GM21528 (cell line): ENCODE measurements around the gene ACTBL2.
"Not testable (repeated sequence)": the region's sequence is repeated elsewhere in the genome, so short reads cannot be mapped to it uniquely, and the experiment has no call there.

ENCODE experiments used
- ATAC-seq: cut with Tn5 transposase; IDR thresholded peaks from one replicate; pipeline ENCODE4 v1.9.1; 2021; ENCODE audit warnings: mild to moderate bottlenecking, moderate library complexity; ENCODE audit not compliant: unreplicated experiment, low FRiP score

Gene ACTBL2

GRCh38 chr5:57482671-57483106 lies at the start of gene ACTBL2:
TSS of gene ACTBL2 (minus strand) at chr5:57482811. CDS start at chr5:57482707, 104 bp downstream.
- no peak for ATAC-seq

GRCh38 chr5:57531333-57531732 lies 48.7 kb upstream of the ACTBL2 start:
- no peak for ATAC-seq

DNA sequence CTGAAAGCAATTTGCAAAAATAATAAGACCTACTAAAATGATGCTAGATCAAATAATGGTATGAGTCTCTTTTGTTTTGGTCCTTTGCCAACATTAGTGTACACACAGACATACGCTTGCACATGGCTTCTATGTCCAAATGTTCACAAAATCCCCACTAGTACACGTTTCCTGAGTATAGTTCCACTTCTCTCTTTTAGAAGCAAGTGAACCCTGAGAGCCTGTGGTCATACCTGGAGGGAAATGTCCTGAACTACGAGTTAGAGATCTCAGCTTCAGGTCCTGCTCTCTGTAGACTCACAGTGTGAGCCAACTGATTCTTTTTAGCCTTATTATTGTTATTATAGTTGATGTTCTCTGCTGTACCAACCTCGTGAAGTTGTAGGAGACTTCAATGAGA lies 47.3 kb upstream of the ACTBL2 start:
- ATAC-seq: no peak

DNA sequence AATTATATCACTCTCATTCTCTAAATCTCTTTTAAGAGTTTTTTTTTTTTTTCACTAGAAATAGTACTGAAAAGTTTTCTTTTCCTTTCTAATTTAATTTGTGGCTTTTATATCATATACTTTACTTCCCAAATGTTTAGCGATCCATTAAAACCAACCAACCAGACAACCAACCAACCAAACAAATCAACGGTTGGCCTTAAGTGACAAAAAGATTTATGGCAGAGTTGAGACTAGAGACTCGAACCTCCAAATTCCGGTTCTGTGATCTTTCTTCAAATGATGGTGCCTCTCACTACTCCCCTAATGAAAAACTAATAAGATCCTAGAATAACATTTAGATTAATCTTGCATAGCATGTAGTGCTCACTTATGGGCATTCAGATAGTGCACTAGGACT lies 45.3 kb upstream of the ACTBL2 start:
- no peak for ATAC-seq

DNA sequence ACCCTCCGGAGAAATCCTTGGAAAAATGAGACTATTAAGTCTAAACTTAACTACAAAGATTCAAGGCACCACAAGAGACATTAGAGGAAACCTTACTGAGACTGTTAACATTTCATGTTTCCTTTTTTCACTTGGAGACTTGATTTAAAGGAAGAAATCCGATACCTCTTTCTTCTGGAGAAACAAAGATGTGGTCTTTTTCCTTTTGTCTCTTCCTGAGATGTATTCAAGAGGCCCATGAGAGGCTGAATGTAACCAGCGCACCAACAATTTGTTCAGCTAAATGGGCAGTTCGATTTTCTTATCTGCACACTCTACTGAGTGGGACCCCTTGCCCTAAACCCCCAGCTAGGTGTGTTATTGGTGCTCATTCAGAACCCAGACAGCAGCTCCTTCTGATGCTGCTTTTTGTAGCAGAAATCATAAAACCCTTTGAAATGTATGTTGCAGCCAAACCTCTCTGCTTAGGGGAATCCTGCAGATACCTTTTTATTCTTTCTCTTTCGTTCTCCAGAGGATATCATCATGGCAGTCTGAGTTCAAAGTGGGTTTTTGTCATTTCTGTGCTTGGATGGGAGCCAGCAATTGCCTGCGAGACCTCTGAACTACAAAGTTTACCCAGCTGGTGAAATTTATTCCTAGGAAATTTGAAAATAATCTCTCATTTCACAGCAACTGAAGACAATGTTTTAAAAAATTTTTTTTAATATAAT lies 41.9 kb upstream of the ACTBL2 start:
- no peak for ATAC-seq

- ATAC-seq: not testable (repeated sequence)
Observed at GRCh38 chr5:57522477-57522876, 39.9 kb upstream of the ACTBL2 start.

DNA sequence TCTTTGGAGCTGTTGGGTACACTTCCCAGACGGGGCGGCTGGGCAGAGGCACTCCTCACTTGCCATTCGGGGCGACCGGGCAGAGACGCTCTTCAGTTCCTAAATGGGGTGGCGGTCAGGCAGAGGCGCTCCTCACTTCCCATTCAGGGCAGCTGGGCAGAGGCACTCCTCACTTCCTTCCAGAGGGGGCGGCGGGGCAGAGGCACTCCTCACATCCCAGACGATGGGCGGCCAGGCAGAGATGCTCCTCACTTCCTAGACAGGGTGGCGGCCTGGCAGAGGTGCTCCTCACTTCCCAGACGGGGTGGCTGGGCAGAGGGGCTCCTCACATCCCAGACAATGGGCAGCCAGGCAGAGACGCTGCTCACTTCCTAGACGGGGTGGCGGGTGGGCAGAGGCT lies 35.8 kb upstream of the ACTBL2 start:
- ATAC-seq: not testable (repeated sequence)

- ATAC-seq: no peak
Observed at GRCh38 chr5:57517250-57517649, 34.6 kb upstream of the ACTBL2 start.

DNA sequence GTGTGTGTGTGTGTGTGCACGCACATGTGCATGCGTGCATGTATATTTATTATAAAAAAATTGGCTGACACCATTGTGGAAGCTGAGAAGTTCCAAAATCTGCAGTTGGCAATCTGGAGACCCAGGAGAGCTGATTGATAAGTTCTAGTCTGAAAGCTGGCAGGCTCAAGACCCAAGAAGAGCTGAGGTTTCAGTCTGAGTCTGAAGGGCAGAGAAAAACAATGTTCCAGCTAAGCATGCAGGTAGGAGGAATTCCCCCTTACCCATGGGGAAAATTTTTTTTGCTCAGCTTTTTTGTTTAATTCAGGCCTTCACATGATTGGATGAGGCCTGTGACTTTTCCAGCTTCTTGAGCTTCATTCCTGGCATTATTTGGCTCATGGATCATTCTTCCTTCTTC lies 31.2 kb upstream of the ACTBL2 start:
- ATAC-seq: no peak

- ATAC-seq: no peak
Observed at GRCh38 chr5:57511321-57511720, 28.7 kb upstream of the ACTBL2 start.

GRCh38 chr5:57509501-57510260 lies 27.1 kb upstream of the ACTBL2 start:
- no peak for ATAC-seq

DNA sequence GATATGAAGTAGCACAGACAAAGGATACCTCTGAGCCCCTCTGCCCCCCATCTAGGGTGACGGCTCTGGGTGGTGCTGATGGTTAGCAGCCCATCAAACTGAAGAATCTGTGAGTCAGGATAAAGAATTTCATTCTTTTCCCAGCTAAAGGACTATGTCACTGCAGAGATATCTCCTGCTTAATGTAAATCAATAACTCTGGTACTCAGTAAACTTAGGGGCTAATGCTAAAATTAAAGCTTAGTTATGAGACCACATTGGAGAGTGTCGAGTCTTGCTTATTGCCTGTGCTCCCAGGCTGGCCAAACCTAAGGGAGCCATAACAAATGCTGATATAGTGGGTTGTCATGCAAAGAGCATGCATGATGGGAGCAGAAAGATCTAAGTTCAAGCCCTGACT lies 25.6 kb upstream of the ACTBL2 start:
- ATAC-seq: no peak

DNA sequence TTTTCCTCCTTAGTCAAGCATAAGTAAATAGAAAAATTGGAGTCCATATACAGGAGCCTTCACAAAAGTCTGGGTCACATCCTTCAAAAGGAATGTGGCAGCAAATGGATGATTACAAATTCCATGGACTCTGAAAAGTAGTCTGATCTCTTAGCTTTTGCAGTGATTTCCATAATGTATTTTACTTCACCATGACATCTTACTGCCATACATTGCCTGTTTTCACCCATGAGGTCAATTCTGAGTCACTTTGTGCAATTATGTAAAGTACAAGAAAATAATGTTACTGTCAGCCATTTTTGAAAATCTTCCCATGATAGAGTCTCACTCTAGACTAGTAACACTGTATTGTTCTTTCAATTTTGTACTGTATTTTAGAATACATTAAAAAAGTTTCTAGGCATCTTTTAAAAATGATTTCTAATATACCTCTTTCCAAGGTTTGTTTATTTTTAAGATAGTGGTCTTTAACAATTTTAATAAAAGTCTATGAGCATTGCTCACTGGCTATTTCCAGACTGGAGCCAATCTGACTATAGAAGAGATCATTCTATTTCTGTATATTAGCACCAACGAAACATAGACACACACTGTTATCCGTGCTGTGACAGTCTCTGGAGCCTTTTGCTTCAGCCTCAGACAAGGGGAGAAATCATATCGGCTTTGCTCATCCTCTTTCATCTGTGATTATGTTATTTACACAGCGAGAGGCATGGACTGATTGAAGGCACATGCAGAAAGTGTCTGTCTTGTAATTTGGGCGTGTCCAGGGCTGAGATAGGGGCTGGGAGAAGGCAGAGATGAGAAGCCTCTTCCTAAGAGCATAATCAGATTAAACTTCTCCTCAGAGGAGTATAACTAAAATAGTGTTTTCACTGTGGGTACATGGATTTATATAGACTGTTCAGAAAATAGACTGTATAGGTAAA lies 22.9 kb upstream of the ACTBL2 start:
- ATAC-seq: no peak

- no peak for ATAC-seq
Observed at GRCh38 chr5:57504357-57504756, 21.7 kb upstream of the ACTBL2 start.

DNA sequence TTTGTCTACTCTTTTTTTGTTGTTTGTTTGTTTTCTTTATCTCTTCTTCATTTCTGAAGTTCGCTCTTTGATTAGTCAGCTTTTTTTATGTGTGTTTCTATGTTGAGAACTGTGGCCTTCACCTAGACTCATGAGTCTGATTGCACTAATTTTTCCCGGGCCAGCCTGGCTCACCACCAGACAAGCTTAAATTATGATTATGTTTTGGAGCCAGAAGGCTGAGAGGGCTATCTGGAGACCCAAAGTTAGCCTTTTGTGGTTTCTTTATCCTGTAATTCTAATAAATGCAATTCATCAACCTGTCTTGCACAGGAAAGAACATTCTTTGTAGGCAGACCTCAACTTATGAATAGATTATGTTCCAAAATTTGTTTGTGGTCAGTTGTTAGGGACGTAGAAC lies 20.8 kb upstream of the ACTBL2 start:
- ATAC-seq: no peak

DNA sequence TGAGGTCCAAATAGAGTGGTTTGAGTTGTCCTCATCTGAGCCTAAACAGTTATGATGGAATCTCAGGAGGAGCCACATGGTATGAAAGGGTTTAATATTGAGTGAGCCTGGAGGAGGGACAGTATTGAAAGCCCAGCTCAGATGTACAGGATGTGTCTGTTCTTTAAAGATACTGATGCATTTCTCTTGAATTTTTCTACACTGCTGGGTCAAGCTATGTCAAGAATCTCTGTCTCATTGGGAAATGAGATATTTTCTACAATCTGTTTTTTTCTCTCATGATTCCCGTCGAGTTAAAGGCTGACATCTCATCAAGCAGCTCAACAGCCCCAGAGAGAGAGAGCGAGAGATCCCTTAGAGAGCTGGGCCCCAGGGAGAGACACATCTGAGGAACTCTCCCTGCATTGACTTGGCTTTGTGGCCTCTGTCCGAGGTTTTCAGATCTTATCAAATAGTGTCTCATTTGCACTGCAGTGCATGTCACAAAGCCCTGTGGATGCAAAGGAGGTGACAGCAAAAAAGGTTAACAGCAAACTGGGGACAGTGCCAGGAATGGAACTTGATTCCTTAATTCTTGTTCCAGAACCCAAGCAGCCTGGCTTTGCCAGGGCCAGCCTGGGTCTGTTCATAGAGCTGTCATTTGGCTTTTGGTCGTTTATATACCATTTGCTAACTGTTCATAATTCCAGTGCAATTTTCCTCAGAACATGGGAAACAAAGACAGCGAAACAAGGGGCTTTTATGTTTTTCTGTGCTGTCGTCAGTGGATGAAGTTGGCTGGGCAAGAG lies 19.0 kb upstream of the ACTBL2 start:
- no peak for ATAC-seq

GRCh38 chr5:57499262-57500050 lies 16.8 kb upstream of the ACTBL2 start:
- peak; percentile 83 for ATAC-seq

GRCh38 chr5:57497733-57498132 lies 15.1 kb upstream of the ACTBL2 start:
- no peak for ATAC-seq
